HepG2 (cell line): ENCODE measurements around the gene PTRHD1. TPM values are rescaled to one million over a fixed set of nuclear protein-coding genes. Genes with fewer than 3 reads are reported as not detected.

Experiments
- ATAC-seq: fragments of 200-7000 bp; cut with Tn5 transposase; 3 replicates; pipeline ENCODE4 v1.9.1; 2020; ENCODE audit warnings: mild to moderate bottlenecking, moderate library complexity
- BruUV-seq: library from RNA; stranded (reverse); fragments of 400-500 nt; replicated peaks from 2 replicates; lab custom pipeline; 2021; lab: Mats Ljungman, UMichigan
- CTCF ChIA-PET: fragments of 300-600 bp; formaldehyde crosslinking; extraction: SDS; loops from one replicate; lab custom pipeline; 2021; ENCODE audit warnings: low total read pairs, inconsistent platforms, low intra/inter-chr PET ratio; lab: Yijun Ruan, JAX
- POLR2A ChIA-PET: fragments of 350-600 bp; sonication (Branson Sonifier 250); formaldehyde crosslinking; loops from one replicate; lab custom pipeline; 2020; ENCODE audit warnings: antibody characterized with exemption, inconsistent platforms; lab: Yijun Ruan, JAX
- DNase-seq: peaks from one replicate; pipeline ENCODE4 v3.0.0-alpha.2; 2015; ENCODE audit warnings: low spot score
- FAIRE-seq: peaks from 3 replicates; lab custom pipeline; 2011; peaks lifted over from hg19 to GRCh38; lab: Jason Lieb, UNC
- H2AFZ ChIP-seq: one replicate; pipeline ENCODE4 v1.6.1; 2011; ENCODE audit warnings: low read length, inconsistent platforms
- H3K27ac ChIP-seq: fragments of 300-600 bp; 3 replicates; pipeline ENCODE4 v1.8.0; 2011; ENCODE audit warnings: mixed run types, mild to moderate bottlenecking, mixed read lengths, low read length, inconsistent platforms; ENCODE audit not compliant: insufficient read depth; ENCODE audit errors: extremely low read length
- H3K27me3 ChIP-seq, 2 experiments: fragments of 200-600 bp in 1 of 2; 2 replicates in 1 of 2; 3 replicates in 1 of 2; pipeline versions ENCODE4 v1.6.0 to v1.8.0; 2011; ENCODE audit warnings: low read length in 2 of 2, mild to moderate bottlenecking in 2 of 2, moderate library complexity in 2 of 2, inconsistent platforms in 1 of 2; ENCODE audit not compliant: insufficient read depth in 2 of 2, control insufficient read depth in 1 of 2
- H3K36me3 ChIP-seq, 2 experiments: fragments of 200-600 bp in 1 of 2; replicated peaks in 1 of 2; 2 replicates in 1 of 2; 3 replicates in 1 of 2; pipeline versions ENCODE4 v1.5.1 to v1.8.0; 2011; ENCODE audit warnings: low read length in 2 of 2, inconsistent platforms in 1 of 2; ENCODE audit not compliant: insufficient read depth in 2 of 2, control insufficient read depth in 1 of 2
- H3K4me1 ChIP-seq: 2 replicates; pipeline ENCODE4 v1.5.1; 2012; ENCODE audit warnings: low read length, inconsistent platforms; ENCODE audit not compliant: insufficient read depth
- H3K4me2 ChIP-seq: 2 replicates; pipeline ENCODE4 v1.6.0; 2011; ENCODE audit warnings: low read depth, low read length, inconsistent platforms
- H3K4me3 ChIP-seq, 3 experiments: fragments of 200-600 bp in 1 of 3; sonication (generic), shearing (Covaris generic) in 1 of 3; replicated peaks in 1 of 3; 2 replicates each; pipeline ENCODE4 v1.5.1; 2011 to 2016; ENCODE audit warnings: low read length in 3 of 3, inconsistent platforms in 2 of 3, low read depth in 2 of 3, mild to moderate bottlenecking in 2 of 3, control low read depth in 1 of 3, mixed read lengths in 1 of 3; ENCODE audit not compliant: insufficient read depth in 1 of 3
- H3K79me2 ChIP-seq: one replicate; pipeline ENCODE4 v1.6.1; 2011; ENCODE audit warnings: low read length, inconsistent platforms; ENCODE audit not compliant: insufficient read depth
- H3K9ac ChIP-seq: 2 replicates; pipeline ENCODE4 v1.6.0; 2011; ENCODE audit warnings: mild to moderate bottlenecking, low read depth, low read length, inconsistent platforms; ENCODE audit not compliant: insufficient read depth
- H3K9me3 ChIP-seq: 2 replicates; pipeline ENCODE4 v1.5.1; 2012; ENCODE audit warnings: mild to moderate bottlenecking, low read length
- H4K20me1 ChIP-seq: 2 replicates; pipeline ENCODE4 v1.6.0; 2011; ENCODE audit warnings: inconsistent platforms, mild to moderate bottlenecking, low read length, moderate library complexity; ENCODE audit not compliant: insufficient read depth
- ADNP ChIP-seq: sonication (generic); formaldehyde crosslinking; IDR thresholded peaks from 2 replicates; pipeline ENCODE4 v1.4.0; 2020; ENCODE audit warnings: missing genetic modification reagents
- ERF ChIP-seq: IDR thresholded peaks from 2 replicates; pipeline ENCODE4 v1.6.1; 2018; ENCODE audit warnings: missing biosample characterization, missing genetic modification reagents
- FOXM1 ChIP-seq: sonication (generic); formaldehyde crosslinking; IDR thresholded peaks from 2 replicates; pipeline ENCODE4 v1.5.0; 2020; ENCODE audit warnings: missing genetic modification reagents
- KLF9 ChIP-seq: IDR thresholded peaks from 2 replicates; pipeline ENCODE4 v1.6.1; 2016; ENCODE audit warnings: low read depth
- SNRNP70 ChIP-seq: fragments of 200-400 bp; formaldehyde crosslinking; IDR thresholded peaks from 2 replicates; pipeline ENCODE4 v1.6.1; 2017; ENCODE audit warnings: mild to moderate bottlenecking, low read depth, low read length, moderate library complexity
- TEAD3 ChIP-seq: optimal IDR thresholded peaks from 2 replicates; pipeline ENCODE3; 2016; ENCODE audit warnings: borderline replicate concordance
- ZNF292 ChIP-seq: sonication (generic); formaldehyde crosslinking; IDR thresholded peaks from 2 replicates; pipeline ENCODE4 v1.8.1; 2022; ENCODE audit warnings: mild to moderate bottlenecking, low read depth, missing genetic modification reagents, borderline replicate concordance
- ZNF432 ChIP-seq: sonication (generic); formaldehyde crosslinking; IDR thresholded peaks from 2 replicates; pipeline ENCODE4 v1.5.0; 2020; ENCODE audit warnings: missing genetic modification reagents, mild to moderate bottlenecking, borderline replicate concordance
- ZNF550 ChIP-seq: sonication (generic); formaldehyde crosslinking; IDR thresholded peaks from 2 replicates; pipeline ENCODE4 v1.4.0; 2020; ENCODE audit warnings: mild to moderate bottlenecking, missing genetic modification reagents, borderline replicate concordance
- ZNF557 ChIP-seq: sonication (generic); formaldehyde crosslinking; IDR thresholded peaks from 2 replicates; pipeline ENCODE4 v1.4.0; 2020; ENCODE audit warnings: missing genetic modification reagents
- ZNF572 ChIP-seq: sonication (generic); formaldehyde crosslinking; IDR thresholded peaks from 2 replicates; pipeline ENCODE4 v1.5.1; 2020; ENCODE audit warnings: mild to moderate bottlenecking, missing genetic modification reagents
- ZSCAN20 ChIP-seq: sonication (generic); formaldehyde crosslinking; IDR thresholded peaks from 2 replicates; pipeline ENCODE4 v1.4.0; 2020; ENCODE audit warnings: missing genetic modification reagents, mild to moderate bottlenecking, borderline replicate concordance
- WGBS: methylation state at CpG from one replicate; pipeline ENCODE4 v1.1.6; 2017; ENCODE audit warnings: low lambda C conversion rate; 5-methylcytosine and 5-hydroxymethylcytosine counted together
- in situ Hi-C: cut with HindIII; loops from 2 replicates; pipeline ENCODE4 v1.10.0; 2017; ENCODE audit warnings: low pct_unique_long_range_greater_than_20kb; ENCODE audit not compliant: extremely low pct_ligation_motif_present
- intact Hi-C: fragments of 100-400 bp; cut with micrococcal nuclease; formaldehyde crosslinking; loops from one replicate; pipeline ENCODE4 v1.10.0; 2022; ENCODE audit not compliant: unreplicated experiment
- polyA plus RNA-seq, 8 experiments: library from polyadenylated mRNA; depleted of rRNA in 3 of 8; stranded (reverse) in 7 of 8; unstranded in 1 of 8; fragments of >200 nt; fragmentation: Illumina TruSeq in 4 of 8; extraction: Trizol in 4 of 8; gene quantifications; 2 replicates each; pipeline versions ENCODE4 v1.2.1 to v1.2.3, GENCODE V29; 2011 to 2016; ENCODE audit warnings: low read depth in 4 of 8, missing spikeins in 1 of 8, mixed read lengths in 1 of 8; ENCODE audit not compliant: insufficient read depth in 1 of 8
- total RNA-seq, 5 experiments: library from RNA; depleted of rRNA; stranded (reverse); fragments of >200 nt; fragmentation: Illumina TruSeq; extraction: Trizol; gene quantifications; 2 replicates each; pipeline ENCODE4 v1.2.3, GENCODE V29; 2016; ENCODE audit warnings: low read depth in 1 of 5
- TF ChIP-seq, protein P1 (sequence below): sonication (generic); formaldehyde crosslinking; IDR thresholded peaks from 2 replicates; pipeline ENCODE4 v1.4.0; 2020; ENCODE audit warnings: missing genetic modification reagents, mild to moderate bottlenecking, borderline replicate concordance

Gene PTRHD1
- total and polyA plus RNA-seq, 2 of the 13 experiments (the other 11 are each of a cell fraction or from before 2014, with no cell fraction given), result 72.6 to 90.8 TPM

DNA sequence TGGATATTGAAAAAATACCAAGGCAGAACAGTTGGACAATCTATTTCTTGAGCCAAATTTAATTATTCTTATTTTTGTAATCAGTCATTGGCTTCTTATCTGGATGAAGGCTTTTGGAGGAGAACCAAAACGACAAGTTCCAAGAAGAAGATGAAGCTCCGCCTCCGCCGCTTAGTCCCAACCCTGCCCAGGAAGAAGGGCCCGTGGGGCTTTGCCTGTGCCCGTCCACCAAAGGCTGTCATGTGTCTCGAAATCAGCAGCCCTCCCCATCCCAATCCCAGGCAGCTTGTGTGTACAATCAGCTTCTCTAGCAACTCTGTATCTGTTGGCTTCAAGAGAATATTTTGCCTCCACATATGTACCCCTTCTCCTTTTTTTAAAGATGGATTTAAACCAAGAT lies 24.6 kb downstream of the PTRHD1 start:
- WGBS, result 94% methylated on average over 7 of the region's 7 CpGs
- Histone ChIP-seq H3K4me3 (no peak overlapping the region), H4K20me1 (no peaks in the 10 kb centered on the region), H3K4me2 (no peak overlapping the region), H3K27me3 (no peaks in the 10 kb centered on the region), H3K9me3 (no peaks in the 10 kb centered on the region), H3K4me1 (peaks cover 1% of the 10 kb centered on the region; the same call in 1 of the 2 replicates), H2AFZ (no peak overlapping the region), H3K79me2 (no peaks in the 10 kb centered on the region), H3K27ac (no peak overlapping the region), H3K36me3 (peaks cover 3 to 4% of the 10 kb centered on the region in 2 experiments; a peak in 2 of 5 replicates), H3K9ac (no peak overlapping the region)
- CTCF ChIA-PET, result no interaction called here
- no peak for FAIRE-seq
- DNase-seq, result no peak
- in situ Hi-C loops (no loop called here), intact Hi-C loops (no loop called here)
- TF ChIP-seq ZNF557 (CRISPR knock-in tag) (no peak), ERF (CRISPR knock-in tag) (no peak), ZNF292 (CRISPR knock-in tag) (no peak), TEAD3 (CRISPR knock-in tag) (no peak), ADNP (no peak), ZNF572 (CRISPR knock-in tag) (no peak), SNRNP70 (no peak), KLF9 (CRISPR knock-in tag) (no peak), ZNF432 (CRISPR knock-in tag) (no peak), ZSCAN20 (no peak), ZNF550 (CRISPR knock-in tag) (no peak), FOXM1 (CRISPR knock-in tag) (no peak)
- TF ChIP-seq, protein P1, sequence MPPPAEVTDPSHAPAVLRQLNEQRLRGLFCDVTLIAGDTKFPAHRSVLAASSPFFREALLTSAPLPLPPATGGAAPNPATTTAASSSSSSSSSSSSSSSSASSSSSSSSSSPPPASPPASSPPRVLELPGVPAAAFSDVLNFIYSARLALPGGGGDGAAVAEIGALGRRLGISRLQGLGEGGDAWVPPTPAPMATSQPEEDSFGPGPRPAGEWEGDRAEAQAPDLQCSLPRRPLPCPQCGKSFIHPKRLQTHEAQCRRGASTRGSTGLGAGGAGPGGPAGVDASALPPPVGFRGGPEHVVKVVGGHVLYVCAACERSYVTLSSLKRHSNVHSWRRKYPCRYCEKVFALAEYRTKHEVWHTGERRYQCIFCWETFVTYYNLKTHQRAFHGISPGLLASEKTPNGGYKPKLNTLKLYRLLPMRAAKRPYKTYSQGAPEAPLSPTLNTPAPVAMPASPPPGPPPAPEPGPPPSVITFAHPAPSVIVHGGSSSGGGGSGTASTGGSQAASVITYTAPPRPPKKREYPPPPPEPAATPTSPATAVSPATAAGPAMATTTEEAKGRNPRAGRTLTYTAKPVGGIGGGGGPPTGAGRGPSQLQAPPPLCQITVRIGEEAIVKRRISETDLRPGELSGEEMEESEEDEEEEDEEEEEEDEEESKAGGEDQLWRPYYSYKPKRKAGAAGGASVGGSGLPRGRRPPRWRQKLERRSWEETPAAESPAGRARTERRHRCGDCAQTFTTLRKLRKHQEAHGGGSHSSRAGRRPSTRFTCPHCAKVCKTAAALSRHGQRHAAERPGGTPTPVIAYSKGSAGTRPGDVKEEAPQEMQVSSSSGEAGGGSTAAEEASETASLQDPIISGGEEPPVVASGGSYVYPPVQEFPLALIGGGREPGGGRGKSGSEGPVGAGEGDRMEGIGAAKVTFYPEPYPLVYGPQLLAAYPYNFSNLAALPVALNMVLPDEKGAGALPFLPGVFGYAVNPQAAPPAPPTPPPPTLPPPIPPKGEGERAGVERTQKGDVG, result no peak
- BruUV-seq, result no TSS peak
- POLR2A ChIA-PET, result no interaction called here
- ATAC-seq, result no peak
